HEK293 (cell line): ENCODE data around the gene BRD8.

Source experiments
- CTCF ChIA-PET: fragments of 350-600 bp; formaldehyde crosslinking; extraction: SDS; loops from one replicate; lab custom pipeline; 2021; ENCODE audit warnings: antibody characterized with exemption; lab: Yijun Ruan, JAX
- POLR2A ChIA-PET: fragments of 300-600 bp; formaldehyde crosslinking; extraction: SDS; loops from one replicate; lab custom pipeline; 2020; ENCODE audit warnings: antibody characterized with exemption, inconsistent platforms; lab: Yijun Ruan, JAX
- H3K27ac ChIP-seq: fragments of 200-500 bp; sonication (Bioruptor generic); 2 replicates; pipeline ENCODE4 v1.5.1; 2014; ENCODE audit warnings: low read depth, low read length, control low read depth, inconsistent platforms; ENCODE audit errors: extremely low read depth
- H3K36me3 ChIP-seq, 2 experiments: fragments of 200-500 bp in 1 of 2; sonication (Bioruptor generic) in 1 of 2; 1 replicate in 1 of 2; 2 replicates in 1 of 2; pipeline ENCODE4 v1.5.1; 2014 to 2017; ENCODE audit warnings: inconsistent platforms in 2 of 2, low read length in 2 of 2; ENCODE audit not compliant: control insufficient read depth in 2 of 2, insufficient read depth in 1 of 2
- H3K4me1 ChIP-seq: fragments of 200-500 bp; sonication (Bioruptor generic); 2 replicates; pipeline ENCODE4 v1.5.1; 2014; ENCODE audit warnings: mild to moderate bottlenecking, low read length, inconsistent platforms; ENCODE audit not compliant: control insufficient read depth, insufficient read depth
- H3K4me3 ChIP-seq: 2 replicates; pipeline ENCODE4 v1.5.1; 2011; ENCODE audit warnings: low read depth, mild to moderate bottlenecking, control low read depth, low read length, moderate library complexity
- H3K9me3 ChIP-seq: fragments of 200-500 bp; sonication (Bioruptor generic); 2 replicates; pipeline ENCODE4 v1.5.1; 2014; ENCODE audit warnings: low read depth, low read length, inconsistent platforms; ENCODE audit not compliant: control insufficient read depth, insufficient read depth
- GLIS1 ChIP-seq: fragments of 450-650 bp; formaldehyde crosslinking; IDR thresholded peaks from 2 replicates; pipeline ENCODE4 v1.5.1; 2016; ENCODE audit warnings: missing biosample characterization, missing genetic modification characterization
- KLF1 ChIP-seq: fragments of 450-650 bp; formaldehyde crosslinking; IDR thresholded peaks from 2 replicates; pipeline ENCODE4 v1.5.1; 2016; ENCODE audit warnings: missing biosample characterization, missing genetic modification characterization
- KLF8 ChIP-seq: fragments of 450-650 bp; formaldehyde crosslinking; IDR thresholded peaks from 2 replicates; pipeline ENCODE4 v1.5.1; 2016; ENCODE audit warnings: missing biosample characterization, missing genetic modification characterization
- KLF9 ChIP-seq: fragments of 450-650 bp; formaldehyde crosslinking; IDR thresholded peaks from 2 replicates; pipeline ENCODE4 v1.5.1; 2016; ENCODE audit warnings: missing biosample characterization, missing genetic modification characterization, low read depth
- PATZ1 ChIP-seq: fragments of 450-650 bp; formaldehyde crosslinking; IDR thresholded peaks from 2 replicates; pipeline ENCODE4 v1.5.1; 2016; ENCODE audit warnings: missing biosample characterization, missing genetic modification characterization
- PRDM4 ChIP-seq: fragments of 450-650 bp; formaldehyde crosslinking; IDR thresholded peaks from 2 replicates; pipeline ENCODE4 v1.5.1; 2017; ENCODE audit warnings: missing biosample characterization, missing genetic modification characterization
- SP7 ChIP-seq: fragments of 450-650 bp; formaldehyde crosslinking; IDR thresholded peaks from 2 replicates; pipeline ENCODE4 v1.5.1; 2016; ENCODE audit warnings: missing biosample characterization, missing genetic modification characterization
- ZBTB10 ChIP-seq: fragments of 450-650 bp; formaldehyde crosslinking; IDR thresholded peaks from 2 replicates; pipeline ENCODE4 v1.5.1; 2016; ENCODE audit warnings: missing biosample characterization, missing genetic modification characterization
- ZBTB21 ChIP-seq: fragments of 450-650 bp; formaldehyde crosslinking; IDR thresholded peaks from 2 replicates; pipeline ENCODE4 v1.5.1; 2017; ENCODE audit warnings: missing biosample characterization, missing genetic modification characterization
- ZEB2 ChIP-seq: fragments of 450-650 bp; formaldehyde crosslinking; IDR thresholded peaks from 2 replicates; pipeline ENCODE4 v1.5.1; 2016; ENCODE audit warnings: missing biosample characterization, missing genetic modification characterization
- ZFP37 ChIP-seq: fragments of 450-650 bp; formaldehyde crosslinking; IDR thresholded peaks from 2 replicates; pipeline ENCODE4 v1.5.1; 2016; ENCODE audit warnings: missing biosample characterization, missing genetic modification characterization
- ZNF132 ChIP-seq: fragments of 450-650 bp; formaldehyde crosslinking; IDR thresholded peaks from 2 replicates; pipeline ENCODE4 v1.5.1; 2017; ENCODE audit warnings: missing biosample characterization, missing genetic modification characterization, borderline replicate concordance
- ZNF184 ChIP-seq: fragments of 450-650 bp; IDR thresholded peaks from 2 replicates; pipeline ENCODE4 v1.5.1; 2018; ENCODE audit warnings: missing biosample characterization, mild to moderate bottlenecking, missing genetic modification characterization
- ZNF223 ChIP-seq: fragments of 450-650 bp; formaldehyde crosslinking; IDR thresholded peaks from 2 replicates; pipeline ENCODE4 v1.5.1; 2016; ENCODE audit warnings: missing biosample characterization, missing genetic modification characterization
- ZNF239 ChIP-seq: fragments of 450-650 bp; formaldehyde crosslinking; IDR thresholded peaks from 2 replicates; pipeline ENCODE4 v1.5.1; 2016; ENCODE audit warnings: missing biosample characterization, missing genetic modification characterization
- ZNF394 ChIP-seq: fragments of 450-650 bp; formaldehyde crosslinking; IDR thresholded peaks from 2 replicates; pipeline ENCODE4 v1.5.1; 2016; ENCODE audit warnings: missing biosample characterization, missing genetic modification characterization, mild to moderate bottlenecking, moderate library complexity, borderline replicate concordance
- ZNF501 ChIP-seq: fragments of 450-650 bp; formaldehyde crosslinking; IDR thresholded peaks from 2 replicates; pipeline ENCODE4 v1.5.1; 2016; ENCODE audit warnings: missing biosample characterization, missing genetic modification characterization
- ZNF571 ChIP-seq: fragments of 450-650 bp; formaldehyde crosslinking; IDR thresholded peaks from 2 replicates; pipeline ENCODE4 v1.5.0; 2017; ENCODE audit warnings: missing biosample characterization, missing genetic modification characterization
- ZNF600 ChIP-seq: fragments of 450-650 bp; formaldehyde crosslinking; IDR thresholded peaks from 2 replicates; pipeline ENCODE4 v1.5.1; 2016; ENCODE audit warnings: missing biosample characterization, missing genetic modification characterization
- ZNF623 ChIP-seq: fragments of 450-650 bp; formaldehyde crosslinking; IDR thresholded peaks from 2 replicates; pipeline ENCODE4 v1.5.1; 2016; ENCODE audit warnings: missing biosample characterization, missing genetic modification characterization
- ZNF639 ChIP-seq: fragments of 450-650 bp; formaldehyde crosslinking; IDR thresholded peaks from 2 replicates; pipeline ENCODE4 v1.5.1; 2016; ENCODE audit warnings: missing biosample characterization, missing genetic modification characterization
- ZNF660 ChIP-seq: fragments of 450-650 bp; IDR thresholded peaks from 2 replicates; pipeline ENCODE4 v1.5.1; 2018; ENCODE audit warnings: missing biosample characterization, mild to moderate bottlenecking, missing genetic modification characterization
- ZNF692 ChIP-seq: fragments of 450-650 bp; formaldehyde crosslinking; IDR thresholded peaks from 2 replicates; pipeline ENCODE4 v1.5.1; 2016; ENCODE audit warnings: missing biosample characterization, missing genetic modification characterization
- ZNF76 ChIP-seq: fragments of 450-650 bp; formaldehyde crosslinking; IDR thresholded peaks from 2 replicates; pipeline ENCODE4; 2016; ENCODE audit warnings: low read depth, missing biosample characterization, missing genetic modification characterization, borderline replicate concordance
- ZNF830 ChIP-seq: fragments of 450-650 bp; IDR thresholded peaks from 2 replicates; pipeline ENCODE4 v1.5.0; 2018; ENCODE audit warnings: missing biosample characterization, missing genetic modification characterization, low read depth, mild to moderate bottlenecking, moderate library complexity

Gene BRD8

GRCh38 chr5:138179277-138179857 is 937 bp upstream of the BRD8 start (continued):
- no peak for TF ChIP-seq ZNF639 (tag by site-specific recombination)
- TF ChIP-seq KLF1 (tag by site-specific recombination): no peak
- TF ChIP-seq ZNF239: no peak
- no peak for TF ChIP-seq ZNF623
- TF ChIP-seq ZNF223: no peak
- TF ChIP-seq ZFP37 (tag by site-specific recombination): 0 out of 2 replicates have a peak, but pooled peaks have one; percentile 16
- TF ChIP-seq ZNF184 (tag by site-specific recombination): peak; percentile 67; the same call in 1 of the 2 replicates
- TF ChIP-seq PRDM4: no peak

GRCh38 chr5:138177941-138178515 is 402 bp downstream of the BRD8 start:
- peak overlapping the region; percentile 90 for H3K27ac ChIP-seq
- no peaks in the 10 kb centered on the region for H3K9me3 ChIP-seq
- 0 out of 2 replicates have a peak, but pooled peaks cover 3% of the 10 kb centered on the region for H3K4me1 ChIP-seq
- ChIA-PET POLR2A (interaction anchor here (0.9 to 2.4 kb wide), 4 partner anchors 35 to 160 kb away, joined by 6 to 22 read pairs (median 15); partner anchors contain the start of genes CDC23, CDC25C and FAM53C), CTCF (interaction anchor here (1.2 to 4.1 kb wide), 4 partner anchors 25 to 174 kb away, joined by 4 to 19 read pairs (median 6); partner anchors contain the start of gene KDM3B)
- peaks cover 47 to 63% of the 10 kb centered on the region in 2 experiments for H3K36me3 ChIP-seq
- H3K4me3 ChIP-seq: peak overlapping the region; percentile 70
- TF ChIP-seq ZEB2 (tag by site-specific recombination) (peak; percentile 19; the same call in 1 of the 2 replicates), ZFP37 (tag by site-specific recombination) (0 out of 2 replicates have a peak, but pooled peaks have one; percentile 71), ZNF600 (tag by site-specific recombination) (0 out of 2 replicates have a peak, but pooled peaks have one; percentile 9), ZNF692 (tag by site-specific recombination) (0 out of 2 replicates have a peak, but pooled peaks have one; percentile 4), ZNF501 (tag by site-specific recombination) (peak; percentile 67; the same call in 1 of the 2 replicates), PATZ1 (0 out of 2 replicates have a peak, but pooled peaks have one; percentile 44), ZNF132 (tag by site-specific recombination) (no peak), KLF8 (tag by site-specific recombination) (no peak), ZNF394 (tag by site-specific recombination) (0 out of 2 replicates have a peak, but pooled peaks have one; percentile 81), ZBTB10 (tag by site-specific recombination) (peak; percentile 44; the same call in 1 of the 2 replicates), GLIS1 (tag by site-specific recombination) (no peak), ZBTB21 (tag by site-specific recombination) (no peak), ZNF571 (tag by site-specific recombination) (no peak), ZNF76 (no peak), ZNF830 (tag by site-specific recombination) (no peak), SP7 (tag by site-specific recombination) (peak; percentile 34; the same call in 1 of the 2 replicates), KLF9 (peak; percentile 63; the same call in 1 of the 2 replicates), ZNF660 (tag by site-specific recombination) (peak; percentile 9; the same call in 1 of the 2 replicates)
